Activated CD8-positive, alpha-beta memory T cell treated with anti-CD3 and anti-CD28 coated beads for 4 hours (primary cell): ENCODE data around the gene RNF10.
A peak's percentile ranks its signal among the peaks of the same experiment; 100 is the strongest.
"Not testable (repeated sequence)": the region's sequence is repeated elsewhere in the genome, so short reads cannot be mapped to it uniquely, and the experiment has no call there.

Experiments
- DNase-seq, 2 donors: peaks; one replicate each; pipeline ENCODE4 v3.0.0-alpha.2; 2020; ENCODE audit warnings: low read depth in 2 of 2

RNF10 gene

GRCh38 chr12:120580787-120581723, 46.9 kb downstream of the RNF10 start, which contains the start of gene POP5:
Gene POP5 (minus strand): TSS chr12:120581402. CDS start chr12:120581362, 40 bp downstream.
- DNase-seq, result peak; percentile 88

DNA sequence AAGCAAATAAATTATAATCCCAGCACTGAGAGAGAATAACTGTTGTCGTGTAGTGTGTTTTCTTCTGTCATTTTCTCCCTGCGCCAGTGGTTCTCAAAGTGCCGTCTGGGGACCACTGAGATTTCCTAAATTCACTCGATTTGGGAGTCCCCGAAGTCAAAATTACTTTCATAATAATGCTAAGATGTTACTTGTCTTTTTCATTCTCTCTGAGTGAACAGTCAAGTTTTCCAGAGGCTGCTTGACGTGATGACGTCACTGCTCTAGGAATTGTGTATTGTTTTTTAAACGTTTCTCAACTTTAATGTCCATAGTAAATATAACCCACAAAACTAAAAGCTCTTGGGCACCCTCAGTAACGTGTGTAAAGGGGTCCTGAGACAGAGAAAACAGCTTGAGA, 47.8 kb downstream of the RNF10 start:
- DNase-seq, result no peak

DNA sequence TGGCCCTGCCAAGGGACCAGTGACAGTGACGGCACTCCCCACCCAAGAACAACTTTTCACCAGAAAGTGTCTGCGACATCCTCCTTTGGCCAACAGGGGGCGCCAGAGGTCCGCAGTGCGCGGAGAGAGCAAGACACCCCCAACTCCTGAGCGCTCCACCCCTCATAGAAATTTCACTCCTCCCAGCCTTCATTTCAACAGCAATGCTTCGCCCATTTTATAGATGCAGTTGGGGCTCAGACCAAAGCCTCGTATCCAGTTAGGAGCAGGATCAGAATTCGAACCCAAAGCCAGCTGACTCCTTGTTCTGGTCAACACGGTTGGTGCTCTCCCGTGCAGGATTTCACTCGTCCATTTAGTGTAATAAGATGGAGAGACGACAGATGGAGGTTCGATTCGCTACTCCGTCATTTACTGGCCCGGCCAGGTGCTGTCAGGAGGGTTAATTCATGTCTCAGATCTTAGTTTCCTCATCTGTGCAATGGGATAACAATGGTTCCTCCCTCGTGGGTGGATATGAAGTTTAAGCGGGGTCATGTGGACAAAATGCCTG, 49.4 kb downstream of the RNF10 start:
- DNase-seq, result peak; percentile 62 to 63

DNA sequence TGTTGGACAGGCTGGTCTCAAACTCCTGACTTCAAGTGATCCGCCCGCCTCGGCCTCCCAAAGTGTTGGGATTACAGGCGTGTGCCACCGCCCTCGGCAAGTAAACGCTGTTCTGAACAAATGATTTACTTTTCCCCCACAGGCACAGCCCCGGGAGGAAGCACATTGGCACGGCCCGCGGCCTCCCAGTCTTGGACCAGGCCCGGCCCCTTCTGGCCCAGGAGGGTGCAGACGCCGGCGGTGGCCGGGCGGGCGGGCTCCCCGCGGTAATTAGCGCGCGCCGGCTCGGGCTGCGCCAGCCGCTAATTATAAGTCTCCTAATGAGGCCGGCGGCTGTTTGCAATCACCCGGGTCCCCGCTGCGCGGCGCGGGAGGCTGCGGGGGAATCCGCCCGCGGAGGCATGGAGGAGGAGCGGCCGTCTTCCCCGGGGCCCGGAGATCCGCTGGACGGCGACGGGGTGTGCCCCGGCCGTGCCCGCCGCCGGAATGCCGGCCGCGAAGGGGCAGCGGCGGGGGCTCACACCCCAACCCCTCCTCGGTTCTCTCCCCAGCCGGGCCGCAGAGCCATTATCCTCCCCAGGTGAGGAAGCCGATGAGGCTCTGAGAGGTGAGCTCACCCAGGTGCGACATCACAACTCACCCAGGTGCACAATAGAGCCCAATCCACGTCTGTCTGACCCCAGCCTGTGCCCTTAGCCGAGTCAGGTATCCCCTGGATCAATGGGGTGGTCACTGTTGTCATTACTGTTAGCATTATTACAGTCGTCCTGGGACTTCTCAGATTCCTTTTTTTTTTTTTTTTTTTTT, 50.4 kb downstream of the RNF10 start:
- DNase-seq, result peak; percentile 13 to 16

DNA sequence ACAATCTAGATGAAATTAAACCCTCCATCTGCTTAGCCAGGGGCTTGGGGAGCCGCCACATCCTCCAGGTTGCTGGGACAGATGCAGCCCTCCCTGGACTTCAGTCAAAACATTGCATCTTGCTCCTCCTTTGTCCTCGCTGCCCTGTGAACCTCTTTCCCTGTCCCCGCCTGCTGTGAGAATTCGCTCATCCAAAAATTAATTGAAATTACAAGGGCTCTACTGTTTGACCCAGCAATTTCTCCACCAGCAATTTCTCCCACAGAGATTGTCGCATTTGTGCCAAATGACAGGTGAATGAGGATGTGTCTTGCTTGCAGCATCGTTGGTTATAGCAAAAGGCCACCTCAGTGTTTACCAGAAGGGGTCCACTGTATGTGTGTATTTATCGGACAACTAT, 52.0 kb downstream of the RNF10 start:
- DNase-seq, result no peak

GRCh38 chr12:120586860-120587259, 52.7 kb downstream of the RNF10 start:
- DNase-seq, result no peak

- no peak for DNase-seq
Measured at GRCh38 chr12:120588371-120588770, 54.2 kb downstream of the RNF10 start.

- no peak for DNase-seq
Measured at GRCh38 chr12:120588948-120589930, 55.1 kb downstream of the RNF10 start.

DNA sequence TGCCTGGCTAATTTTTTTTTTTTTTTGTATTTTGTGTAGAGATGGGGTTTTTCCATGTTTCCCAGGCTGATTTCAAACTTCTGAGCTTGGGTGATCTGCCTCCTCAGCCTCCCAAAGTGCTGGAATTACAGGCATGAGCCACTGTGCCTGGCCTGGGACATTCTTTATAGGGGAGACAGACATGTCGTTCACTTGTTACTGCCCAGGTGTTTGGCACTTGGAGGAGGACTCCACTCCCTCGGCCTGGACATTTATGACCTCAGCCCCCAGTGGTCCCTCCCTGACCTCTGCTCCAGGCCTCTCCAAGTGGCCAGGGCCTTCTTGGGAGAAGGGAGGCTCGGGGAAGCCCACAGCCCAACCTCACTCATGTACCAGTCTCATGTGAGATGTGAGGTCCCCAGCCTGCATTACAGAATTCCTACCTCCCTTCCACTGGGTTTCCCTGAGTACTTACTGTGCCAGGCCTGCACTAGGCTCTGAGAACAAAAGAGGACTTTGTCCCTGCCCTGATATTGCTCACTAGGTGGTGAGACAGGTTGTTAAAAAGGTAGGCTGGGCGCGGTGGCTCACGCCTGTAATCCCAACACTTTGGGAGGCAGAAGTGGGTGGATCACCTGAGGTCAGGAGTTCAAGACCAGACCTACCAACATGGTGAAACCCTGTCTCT, 56.7 kb downstream of the RNF10 start:
- no peak for DNase-seq

DNA sequence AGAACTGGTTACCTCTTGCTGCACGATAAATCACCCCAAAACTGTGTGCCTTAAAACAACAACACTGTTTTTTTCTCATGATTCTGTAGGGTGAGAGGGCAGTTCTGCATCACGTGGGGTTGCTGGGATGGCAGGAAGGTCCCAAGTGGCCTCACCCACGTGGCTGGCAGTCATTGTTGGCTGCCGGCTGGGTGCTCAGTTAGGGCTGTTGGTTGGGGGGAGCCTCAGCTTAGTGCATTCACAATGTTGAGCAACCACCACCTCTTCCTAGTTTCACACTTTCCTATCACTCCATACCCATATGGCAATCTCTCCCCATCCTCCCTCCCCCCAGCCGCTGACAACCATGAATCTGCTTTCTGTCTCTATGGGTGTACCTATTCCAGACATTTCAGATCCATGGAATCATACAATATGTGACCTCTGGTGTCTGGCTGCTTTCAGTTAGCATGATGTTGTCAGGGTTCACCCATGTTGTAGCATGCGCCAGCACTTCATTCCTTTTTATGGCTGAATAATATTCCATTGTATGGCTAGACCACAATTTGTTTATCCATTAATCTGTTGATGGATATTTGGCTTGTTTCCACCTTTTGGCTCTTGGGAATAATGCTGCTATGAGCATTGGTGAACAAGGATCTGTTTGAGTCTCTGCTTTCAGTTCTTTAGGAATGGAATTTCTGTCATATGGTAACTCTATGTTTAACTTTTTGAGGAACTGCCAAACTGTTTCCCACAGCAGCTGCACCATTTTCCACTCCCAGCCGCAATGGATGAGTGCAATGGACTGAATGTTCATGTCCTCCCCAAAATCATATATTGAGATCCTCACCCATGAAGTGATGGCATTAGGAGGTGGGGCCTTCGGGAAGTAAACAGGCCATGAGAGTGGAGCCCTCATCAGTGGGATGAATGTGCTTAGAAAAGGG, 58.2 kb downstream of the RNF10 start:
- no peak for DNase-seq

DNA sequence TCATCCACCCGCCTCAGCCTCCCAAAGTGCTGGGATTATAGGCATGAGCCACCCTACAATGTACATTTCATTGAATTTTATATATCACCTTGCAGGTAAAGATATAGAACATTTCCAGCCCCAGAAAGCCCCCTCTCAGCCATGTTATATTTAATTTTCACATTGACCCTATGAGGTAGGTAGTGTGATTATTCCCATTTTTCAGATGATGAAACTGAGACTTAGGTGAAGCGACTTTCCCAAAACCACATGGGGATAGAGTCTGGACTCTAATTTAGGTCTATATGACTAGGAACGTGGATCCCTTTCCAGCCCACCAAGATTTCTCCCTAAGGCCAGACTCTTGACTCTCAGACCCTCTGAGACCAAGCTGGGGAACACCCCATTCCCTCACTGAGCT, 62.7 kb downstream of the RNF10 start:
- no peak for DNase-seq

GRCh38 chr12:120597861-120598260, 63.7 kb downstream of the RNF10 start:
- no peak for DNase-seq

DNA sequence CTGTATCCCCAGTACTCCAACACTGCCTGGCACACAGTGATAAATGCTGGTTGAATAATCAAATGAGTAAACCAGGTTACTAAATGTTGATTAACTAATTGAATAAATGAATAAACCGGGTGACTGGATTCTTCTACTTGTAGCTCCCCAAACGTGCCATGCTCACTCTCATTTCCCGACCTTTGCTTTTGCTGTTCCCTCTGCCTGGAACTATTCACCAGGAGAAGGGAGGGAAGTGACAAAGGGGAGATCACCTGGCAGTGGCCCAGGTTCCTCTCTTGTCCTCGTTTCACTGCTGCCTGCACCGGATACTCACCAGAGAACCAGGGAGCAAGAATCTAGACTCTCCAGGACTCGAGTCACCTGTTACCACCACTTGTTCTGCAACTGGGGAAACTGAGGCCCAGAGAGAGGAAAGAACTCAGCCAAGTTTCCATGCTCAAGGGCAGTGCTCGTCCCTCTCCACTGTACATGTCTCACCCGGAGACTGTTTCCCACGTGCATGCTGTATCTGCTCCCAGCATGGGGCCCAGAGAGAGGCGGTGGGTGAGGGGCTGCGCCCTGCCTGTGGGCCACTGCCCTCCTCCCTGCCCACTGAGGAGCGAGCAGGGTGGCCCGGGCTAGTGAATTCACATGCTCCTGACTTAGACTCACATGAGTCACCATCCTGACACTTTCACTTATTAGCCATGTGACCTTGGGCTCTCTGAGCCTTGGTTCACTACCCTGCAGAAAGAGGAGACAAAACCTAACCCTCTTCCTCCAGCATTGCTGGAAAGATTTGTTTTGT, 64.7 kb downstream of the RNF10 start:
- no peak for DNase-seq

GRCh38 chr12:120599672-120600552, 65.8 kb downstream of the RNF10 start:
- DNase-seq, result no peak

- DNase-seq, result not testable (repeated sequence)
Measured at GRCh38 chr12:120602416-120602815, 68.3 kb downstream of the RNF10 start.

DNA sequence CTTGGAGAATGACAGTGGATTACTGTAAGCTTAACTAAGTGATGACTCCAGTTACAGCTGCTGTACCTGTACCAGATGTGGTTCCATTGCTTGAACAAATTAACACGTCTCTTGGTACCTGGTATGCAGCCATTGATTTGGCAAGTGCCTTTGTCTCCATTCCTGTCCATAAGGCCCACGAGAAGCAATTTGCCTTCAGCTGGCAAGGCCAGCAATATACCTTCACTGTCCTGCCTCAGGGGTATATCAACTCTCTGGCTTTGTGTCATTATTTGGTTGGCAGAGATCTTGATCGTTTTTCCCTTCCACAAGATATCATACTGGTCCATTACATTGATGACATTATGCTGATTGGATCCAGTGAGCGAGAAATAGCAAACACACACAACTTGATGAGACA, 76.4 kb downstream of the RNF10 start:
- DNase-seq, result no peak

GRCh38 chr12:120611534-120611933, 77.4 kb downstream of the RNF10 start:
- DNase-seq, result not testable (repeated sequence)

- DNase-seq, result no peak
Measured at GRCh38 chr12:120614848-120615247, 80.7 kb downstream of the RNF10 start.
